Right renal cortex interstitium (tissue), 3 donors: ENCODE results near the gene CCNF. TPM values are rescaled to one million over a fixed set of nuclear protein-coding genes. Genes with fewer than 3 reads are reported as not detected.
A peak's percentile ranks its signal among the peaks of the same experiment; 100 is the strongest.
"Not testable (repeated sequence)": the region's sequence is repeated elsewhere in the genome, so short reads cannot be mapped to it uniquely, and the experiment has no call there.

ENCODE experiments used
- DNase-seq, 3 donors: peaks; one replicate each; pipeline ENCODE4 v3.0.0-alpha.2; 2013; ENCODE audit warnings: low read depth in 3 of 3, low spot score in 2 of 3
- polyA plus RNA-seq, 3 donors: library from polyadenylated mRNA; unstranded; fragments of 120-200 nt; gene quantifications; one replicate each; pipeline ENCODE4 v1.2.1, GENCODE V29; 2013; ENCODE audit not compliant: insufficient read length in 3 of 3

CCNF gene
- polyA plus RNA-seq, 3 donors, result 9.8 to 10.3 (median 9.9) TPM

DNA sequence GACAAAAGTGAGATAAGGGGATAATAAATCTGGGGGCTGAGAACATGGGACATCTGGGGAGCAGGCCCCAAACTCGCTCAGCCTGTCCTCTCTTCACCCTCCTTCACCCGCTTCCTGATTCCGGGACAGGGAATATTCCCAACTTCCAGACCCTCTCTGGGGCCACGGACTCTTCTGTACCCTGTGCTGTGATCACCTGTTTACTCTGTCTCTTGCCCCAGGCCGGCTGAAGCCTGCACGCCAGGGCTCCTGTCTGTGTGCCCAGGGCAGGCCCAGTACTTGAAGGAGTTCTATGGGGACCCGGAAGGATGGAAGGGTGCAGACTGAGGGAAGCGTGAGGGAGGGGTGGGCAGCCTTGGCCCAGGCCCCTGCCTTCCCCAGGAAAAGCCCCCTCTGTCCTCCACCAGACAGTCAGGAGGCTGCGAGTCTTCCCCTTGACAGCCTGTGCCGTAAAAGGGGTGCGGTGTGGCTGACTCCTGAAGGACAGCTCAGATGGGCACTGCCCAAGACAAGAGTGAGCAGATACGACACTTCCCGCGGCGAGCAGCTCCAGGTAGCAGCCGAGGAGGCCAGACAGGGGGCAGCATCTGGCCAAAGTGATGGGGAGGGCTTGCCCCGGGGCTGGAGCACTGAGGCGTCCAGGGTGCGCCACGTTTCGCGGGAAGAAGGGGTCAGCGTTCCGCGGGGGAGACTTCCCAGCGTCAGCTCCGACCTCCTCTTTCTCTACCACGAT lies 1.0 kb upstream of the CCNF start:
- peak in 2 of 3 donors; percentile 13 to 29 for DNase-seq

GRCh38 chr16:2428784-2429033 lies 538 bp upstream of the CCNF start:
- no peak for DNase-seq

DNA sequence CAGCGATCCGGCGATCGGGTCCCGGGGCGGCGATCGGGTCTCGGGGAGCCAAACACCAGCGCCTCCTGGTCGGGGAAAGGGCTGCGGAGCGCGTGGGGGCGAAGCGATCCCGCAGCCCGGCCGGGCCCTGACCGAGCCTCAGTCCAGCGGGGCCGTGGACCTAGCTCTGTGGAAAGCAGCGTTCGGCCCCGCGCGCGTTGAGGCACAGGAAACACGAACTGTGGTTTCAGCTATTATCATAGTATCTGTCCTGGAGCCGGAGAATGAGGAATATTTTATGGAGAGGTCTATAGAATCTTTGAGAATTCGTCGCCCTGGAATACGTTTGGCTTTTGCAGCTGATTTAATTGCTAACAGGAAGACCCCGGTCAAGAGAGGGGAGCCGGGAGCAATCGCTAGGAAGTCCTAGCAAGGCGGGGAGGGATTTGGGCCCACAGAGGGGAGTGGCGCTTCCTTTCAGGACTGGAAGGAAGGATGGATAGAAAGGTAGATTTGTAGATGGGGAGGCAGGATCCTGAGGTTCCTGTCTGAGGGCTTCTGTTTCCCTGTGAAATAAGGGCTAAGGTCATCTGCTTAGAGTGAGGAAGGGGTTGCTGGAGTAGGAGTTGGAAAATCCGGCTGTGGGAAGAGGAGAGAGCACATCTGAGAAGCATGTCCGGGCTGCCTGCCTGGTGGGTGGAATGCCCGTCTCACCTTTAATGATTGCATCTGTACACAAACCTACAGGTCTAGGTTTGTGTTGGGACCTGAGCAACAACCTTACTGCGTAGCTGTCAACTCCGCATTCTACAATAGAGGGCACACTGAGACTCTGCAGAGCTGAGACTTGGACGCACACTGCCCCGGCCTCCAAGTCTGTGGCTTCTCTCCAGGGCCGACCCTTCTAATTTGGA lies 770 bp downstream of the CCNF start:
- DNase-seq, result no peak

GRCh38 chr16:2432286-2432685 lies 3.0 kb downstream of the CCNF start:
- DNase-seq, result no peak

- DNase-seq, result no peak
Measured at GRCh38 chr16:2432801-2433505, 3.7 kb downstream of the CCNF start.

GRCh38 chr16:2435236-2435635 lies 6.0 kb downstream of the CCNF start:
- not testable (repeated sequence) for DNase-seq

- no peak for DNase-seq
Measured at GRCh38 chr16:2436110-2436509, 6.9 kb downstream of the CCNF start.

- DNase-seq, result no peak
Measured at GRCh38 chr16:2437032-2437790, 8.0 kb downstream of the CCNF start.

DNA sequence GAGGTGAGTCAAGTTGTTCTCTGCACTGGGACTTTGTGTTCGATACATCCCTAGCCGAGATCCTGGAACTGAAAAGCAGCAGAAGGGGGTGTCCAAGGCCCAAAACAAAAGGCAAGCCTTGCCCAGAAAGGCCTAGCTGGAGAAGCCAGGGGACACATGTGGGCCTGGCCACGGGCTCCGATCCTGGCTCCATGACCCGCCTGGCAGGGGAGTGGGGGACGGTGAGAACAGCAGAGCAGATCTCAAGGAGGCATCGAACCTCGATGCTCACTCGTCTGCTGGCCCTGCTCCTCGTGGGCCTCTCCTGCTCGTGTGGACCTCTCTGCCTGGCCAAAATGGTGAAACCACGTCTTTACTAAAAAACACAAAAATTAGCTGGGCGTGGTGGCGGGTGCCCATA lies 8.9 kb downstream of the CCNF start:
- no peak for DNase-seq

- no peak for DNase-seq
Measured at GRCh38 chr16:2439598-2439997, 10.4 kb downstream of the CCNF start.

DNA sequence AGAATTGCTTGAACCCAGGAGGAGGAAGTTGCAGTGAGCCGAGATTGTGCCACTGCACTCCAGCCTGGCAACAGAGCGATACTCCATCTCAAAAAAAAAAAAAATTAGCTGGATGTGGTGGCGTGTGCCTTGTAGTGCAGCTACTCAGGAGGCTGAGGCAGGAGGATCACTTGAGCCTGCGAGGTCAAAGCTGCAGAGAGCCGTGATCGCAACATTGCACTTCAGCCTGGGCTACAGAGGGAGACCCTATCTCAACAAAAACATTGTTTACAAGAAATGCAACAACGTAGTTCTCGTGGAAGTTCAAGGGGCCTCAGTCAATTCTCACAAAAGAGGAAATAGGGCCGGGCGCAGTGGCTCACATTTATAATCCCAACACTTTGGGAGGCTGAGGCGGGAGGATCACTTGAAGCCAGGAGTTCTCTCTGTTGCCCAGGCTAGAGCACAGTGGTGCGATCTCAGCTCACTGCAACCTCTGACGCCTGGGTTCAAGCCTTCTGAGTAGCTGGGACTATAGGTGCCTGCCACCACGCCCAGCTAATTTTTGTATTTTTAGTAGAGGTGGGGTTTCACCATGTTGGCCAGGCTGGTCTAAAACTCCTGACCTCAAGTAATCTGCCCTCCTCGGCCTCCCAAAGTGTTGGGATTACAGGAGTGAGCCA lies 12.0 kb downstream of the CCNF start:
- not testable (repeated sequence) for DNase-seq

- no peak for DNase-seq
Measured at GRCh38 chr16:2443555-2443954, 14.3 kb downstream of the CCNF start.

DNA sequence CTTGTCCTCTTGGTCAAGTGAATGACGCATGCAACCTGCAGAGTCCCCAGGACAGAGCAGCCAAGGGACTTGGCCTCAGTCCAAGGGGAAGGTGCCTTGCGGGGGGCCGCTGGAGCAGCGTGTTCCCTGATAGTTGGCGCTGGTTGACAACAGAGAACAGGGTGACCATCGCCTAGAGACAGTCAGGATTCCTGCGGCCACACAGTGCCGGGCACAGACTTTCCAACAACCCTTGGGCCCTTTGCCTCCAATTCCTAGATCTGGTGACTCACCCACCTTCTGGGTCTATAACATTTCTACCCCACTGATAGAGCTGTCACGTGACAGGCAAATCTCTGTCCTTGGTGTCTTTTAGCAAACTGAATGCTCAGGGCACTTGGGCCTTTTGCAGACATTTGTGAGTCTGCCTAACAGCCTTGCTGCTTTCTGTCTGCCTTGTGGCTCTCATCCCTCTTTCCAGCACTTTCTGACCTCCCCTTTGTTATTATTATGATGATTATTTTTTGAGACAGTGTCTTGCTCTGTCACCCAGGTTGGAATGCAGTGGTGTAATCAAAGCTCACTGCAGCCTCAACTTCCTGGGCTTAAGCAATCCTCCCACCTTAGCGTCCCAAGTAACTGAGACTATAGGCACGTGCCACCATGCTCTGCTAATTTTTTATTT lies 18.8 kb downstream of the CCNF start:
- DNase-seq, result no peak

DNA sequence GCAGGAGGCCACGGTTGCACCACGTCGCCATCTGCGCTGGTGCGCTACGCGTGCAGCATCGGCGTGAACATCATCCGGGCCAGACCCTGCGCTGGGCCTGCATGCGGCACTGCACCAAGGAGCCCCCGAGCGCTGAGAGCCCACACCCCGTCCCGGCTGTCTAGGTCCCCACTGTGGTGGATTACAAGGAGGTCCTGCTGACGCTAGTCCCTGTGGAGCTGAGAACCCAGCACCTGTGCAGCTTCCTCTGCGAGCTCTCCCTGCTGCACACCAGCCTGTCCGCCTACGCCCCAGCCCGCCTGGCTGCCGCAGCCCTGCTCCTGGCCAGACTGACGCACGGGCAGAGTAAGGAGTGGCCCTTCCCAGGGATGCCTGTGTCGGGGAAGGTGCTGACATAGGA lies 19.9 kb downstream of the CCNF start:
- no peak for DNase-seq

DNA sequence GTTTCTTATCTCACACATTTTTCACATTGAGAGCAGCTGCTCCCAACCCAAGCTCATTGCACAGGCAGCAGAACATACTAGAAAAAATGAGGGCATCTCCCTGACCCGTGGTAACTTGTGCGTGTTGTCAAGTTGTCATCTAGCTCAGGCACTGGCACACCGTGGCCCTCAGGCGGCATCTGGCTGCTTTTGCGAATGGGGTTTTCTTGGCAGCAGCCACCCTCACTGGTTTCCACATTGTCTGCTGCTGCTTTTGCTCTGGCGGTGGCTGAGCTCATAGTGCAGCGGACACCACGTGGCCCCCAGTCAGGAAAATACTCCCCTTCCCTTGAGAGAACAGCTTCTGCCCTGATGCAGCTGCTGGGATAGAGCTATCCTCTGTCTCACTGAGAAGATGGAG lies 21.3 kb downstream of the CCNF start:
- no peak for DNase-seq

DNA sequence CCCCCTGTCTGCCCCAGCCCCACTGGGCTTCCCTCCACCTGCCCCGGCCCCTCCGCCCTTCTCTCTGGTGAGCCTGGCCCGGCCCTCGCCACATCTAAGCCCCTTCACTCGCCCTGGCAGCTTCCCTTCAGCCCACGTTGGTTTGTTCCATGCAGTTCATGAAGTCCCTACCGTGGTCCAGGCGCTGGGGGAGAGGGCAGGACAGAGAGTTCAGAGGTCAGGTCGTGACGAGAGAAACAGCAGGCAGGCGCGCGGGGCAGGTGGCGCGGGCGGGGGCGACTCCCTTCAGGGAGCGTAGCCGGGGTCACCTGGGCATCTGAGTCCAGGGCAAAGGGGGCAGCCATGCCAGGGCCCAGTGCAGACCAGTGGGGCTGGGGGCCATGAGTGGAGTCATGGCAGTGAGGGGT lies 21.7 kb downstream of the CCNF start:
- no peak for DNase-seq

GRCh38 chr16:2451851-2452320 lies 22.6 kb downstream of the CCNF start:
- no peak for DNase-seq

DNA sequence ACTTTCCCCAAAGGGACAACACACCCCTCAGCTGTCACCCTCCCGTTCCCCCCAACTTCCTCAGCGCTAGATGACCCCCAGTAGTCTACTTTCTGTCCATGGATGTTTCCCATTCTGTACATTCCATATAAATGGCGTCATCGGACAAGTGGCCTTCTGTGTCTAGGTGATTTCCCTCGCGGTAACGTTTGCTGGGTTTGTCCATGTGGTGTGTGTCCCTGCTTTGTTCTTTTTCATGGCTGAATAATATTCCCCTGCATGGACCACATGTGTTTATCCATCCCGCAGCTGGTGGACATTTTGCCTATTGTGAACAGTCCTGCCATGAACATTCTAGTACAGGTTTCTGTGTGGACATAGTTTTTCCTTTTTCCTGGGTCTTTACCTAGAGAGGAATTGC lies 23.4 kb downstream of the CCNF start:
- DNase-seq, result no peak

DNA sequence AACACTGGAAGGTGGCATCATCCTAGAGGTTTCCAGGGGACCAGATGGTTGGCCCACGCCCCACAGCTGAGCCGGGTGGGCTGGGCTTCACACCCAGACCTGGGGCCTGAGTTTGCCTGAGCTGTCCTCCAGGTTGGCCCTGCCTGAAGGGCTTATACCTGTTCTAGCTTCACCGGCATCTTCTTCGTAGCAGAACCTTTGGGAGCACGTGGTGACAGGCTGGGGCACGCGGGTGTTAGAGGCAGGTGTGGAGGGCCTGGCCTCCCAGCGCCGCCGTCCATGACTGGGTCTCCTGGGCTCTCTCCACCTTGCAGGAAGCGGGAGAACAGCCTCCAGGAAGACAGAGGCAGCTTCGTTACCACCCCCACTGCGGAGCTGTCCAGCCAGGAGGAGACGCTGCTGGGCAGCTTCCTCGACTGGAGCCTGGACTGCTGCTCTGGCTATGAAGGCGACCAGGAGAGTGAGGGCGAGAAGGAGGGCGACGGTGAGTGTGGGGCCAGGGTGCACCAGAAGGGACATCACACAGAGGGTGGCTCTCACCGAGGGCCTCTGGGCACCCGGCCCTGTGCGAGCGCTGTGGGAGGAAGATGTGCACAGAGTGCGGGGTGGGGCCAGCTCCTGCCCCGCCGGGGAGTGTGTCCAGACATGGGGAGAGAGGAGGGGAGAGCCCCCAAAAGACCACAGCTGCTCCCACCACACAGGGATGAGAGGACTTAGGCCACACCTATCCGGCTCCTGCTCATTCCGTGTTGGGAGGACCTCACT lies 26.0 kb downstream of the CCNF start:
- no peak for DNase-seq
